HCT116 (cell line): ENCODE measurements around the gene TM9SF2. TPM values are rescaled to one million over a fixed set of nuclear protein-coding genes. Genes with fewer than 3 reads are reported as not detected.

Experiments
- ATAC-seq: fragments of 200-7000 bp; cut with Tn5 transposase; 2 replicates; pipeline ENCODE4 v1.9.1; 2020; ENCODE audit warnings: mild to moderate bottlenecking, moderate library complexity
- BruUV-seq: library from RNA; stranded (reverse); fragments of 400-500 nt; replicated peaks from 2 replicates; lab custom pipeline; 2021; lab: Mats Ljungman, UMichigan
- CTCF ChIA-PET: fragments of 300-600 bp; sonication (Branson Sonifier 250); formaldehyde crosslinking; loops from one replicate; lab custom pipeline; 2021; ENCODE audit warnings: antibody characterized with exemption; lab: Charles Lee
- POLR2A ChIA-PET: fragments of 300-600, 350-600 bp; sonication (Branson Sonifier 250); formaldehyde crosslinking; loops from one replicate; lab custom pipeline; 2021; ENCODE audit warnings: antibody characterized with exemption; lab: Charles Lee
- RAD21 ChIA-PET, 2 experiments: fragments of 300-600 bp; sonication (Branson Sonifier 250); formaldehyde crosslinking; loops; one replicate each; lab custom pipeline; 2023; ENCODE audit warnings: low total read pairs in 2 of 2; ENCODE audit not compliant: uncharacterized antibody in 2 of 2, unreplicated experiment in 2 of 2, low non-redundant PET in 1 of 2; lab: Charles Lee
- DNase-seq: peaks from one replicate; pipeline ENCODE4 v3.0.0-alpha.2; 2010; ENCODE audit warnings: low read depth, low spot score
- H2AFZ ChIP-seq: fragments of 200-600 bp; shearing (Covaris generic), sonication (generic); 2 replicates; pipeline ENCODE4 v1.6.1; 2017; ENCODE audit warnings: low read depth, mixed run types, mixed read lengths, antibody characterized with exemption, low read length; ENCODE audit not compliant: poor library complexity, severe bottlenecking
- H3K27ac ChIP-seq: 2 replicates; pipeline ENCODE4 v1.5.1; 2012; ENCODE audit warnings: low read depth, low read length
- H3K27me3 ChIP-seq: fragments of 200-600 bp; sonication (generic); 2 replicates; pipeline ENCODE4 v1.6.1; 2016; ENCODE audit warnings: mixed run types, low read length, mixed read lengths; ENCODE audit not compliant: insufficient read depth
- H3K36me3 ChIP-seq, 2 experiments: fragments of 200-500 bp in 1 of 2; fragments of 200-600 bp in 1 of 2; sonication (Bioruptor generic) in 1 of 2; sonication (generic) in 1 of 2; 2 replicates each; pipeline versions ENCODE4 v1.5.1 to v1.6.1; 2014 to 2016; ENCODE audit warnings: low read length in 2 of 2, inconsistent platforms in 1 of 2, mixed read lengths in 1 of 2, mixed run types in 1 of 2; ENCODE audit not compliant: insufficient read depth in 2 of 2, control insufficient read depth in 1 of 2
- H3K4me1 ChIP-seq, 2 experiments: fragments of 200-600 bp in 1 of 2; sonication (generic) in 1 of 2; 2 replicates each; pipeline versions ENCODE4 v1.5.1 to v1.6.1; 2012 to 2017; ENCODE audit warnings: low read length in 2 of 2, inconsistent platforms in 1 of 2, mild to moderate bottlenecking in 1 of 2, mixed read lengths in 1 of 2, mixed run types in 1 of 2, moderate library complexity in 1 of 2; ENCODE audit not compliant: insufficient read depth in 2 of 2, control insufficient read depth in 1 of 2
- H3K4me2 ChIP-seq: fragments of 200-600 bp; sonication (generic); 2 replicates; pipeline ENCODE4 v1.6.1; 2017; ENCODE audit warnings: mixed run types, low read length, mixed read lengths
- H3K4me3 ChIP-seq, 2 experiments: fragments of 200-600 bp in 1 of 2; sonication (generic) in 1 of 2; replicated peaks in 1 of 2; 2 replicates each; pipeline ENCODE4 v1.5.1; 2011 to 2016; ENCODE audit warnings: low read length in 2 of 2, control low read depth in 1 of 2, low read depth in 1 of 2, mild to moderate bottlenecking in 1 of 2, mixed read lengths in 1 of 2, mixed run types in 1 of 2
- H3K79me2 ChIP-seq: fragments of 200-600 bp; sonication (generic); 2 replicates; pipeline ENCODE4 v1.6.1; 2017; ENCODE audit warnings: mild to moderate bottlenecking, mixed run types, low read length, moderate library complexity, mixed read lengths; ENCODE audit not compliant: insufficient read depth
- H3K9ac ChIP-seq: fragments of 200-600 bp; sonication (generic); 2 replicates; pipeline ENCODE4 v1.6.1; 2016; ENCODE audit warnings: low read length, mixed read lengths
- H3K9me2 ChIP-seq: fragments of 200-600 bp; sonication (generic), shearing (Covaris generic); 2 replicates; pipeline ENCODE4 v1.6.1; 2017; ENCODE audit warnings: mixed run types, mild to moderate bottlenecking, moderate library complexity; ENCODE audit not compliant: insufficient read depth
- H3K9me3 ChIP-seq, 2 experiments: fragments of 200-500 bp in 1 of 2; fragments of 200-600 bp in 1 of 2; sonication (Bioruptor generic) in 1 of 2; sonication (generic) in 1 of 2; 2 replicates each; pipeline ENCODE4 v1.6.1; 2014 to 2017; ENCODE audit warnings: low read length in 2 of 2, mixed read lengths in 2 of 2, inconsistent platforms in 1 of 2, low read depth in 1 of 2, mild to moderate bottlenecking in 1 of 2, mixed run types in 1 of 2, moderate library complexity in 1 of 2; ENCODE audit not compliant: control insufficient read depth in 1 of 2, insufficient read depth in 1 of 2
- H4K20me1 ChIP-seq: fragments of 200-600 bp; sonication (generic), shearing (Covaris generic); 2 replicates; pipeline ENCODE4 v1.6.1; 2017; ENCODE audit warnings: mixed run types, mild to moderate bottlenecking, moderate library complexity; ENCODE audit not compliant: insufficient read depth
- CTCF ChIP-seq, 3 experiments: fragments of 200-600 bp in 1 of 3; sonication (generic) in 1 of 3; IDR thresholded peaks in 2 of 3; conservative IDR thresholded peaks in 1 of 3; 2 replicates each; pipeline ENCODE4 v1.5.1; 2012 to 2017; ENCODE audit warnings: low read depth in 2 of 3, low read length in 2 of 3, antibody characterized with exemption in 1 of 3, borderline replicate concordance in 1 of 3, control low read depth in 1 of 3, mild to moderate bottlenecking in 1 of 3, mixed read lengths in 1 of 3, mixed run types in 1 of 3, moderate library complexity in 1 of 3; ENCODE audit not compliant: insufficient read depth in 1 of 3
- REST ChIP-seq: IDR thresholded peaks from 2 replicates; pipeline ENCODE4 v1.6.1; 2012; ENCODE audit warnings: low read depth
- SP1 ChIP-seq: IDR thresholded peaks from 2 replicates; pipeline ENCODE4 v1.6.1; 2012; ENCODE audit warnings: low read depth
- YY1 ChIP-seq: IDR thresholded peaks from 2 replicates; pipeline ENCODE4 v1.6.1; 2011; ENCODE audit warnings: low read length, low read depth, moderate library complexity, mild to moderate bottlenecking; ENCODE audit not compliant: insufficient replicate concordance; ENCODE audit errors: extremely low read depth
- intact Hi-C: fragments of 100-400 bp; cut with micrococcal nuclease; formaldehyde crosslinking; loops from 2 replicates; pipeline ENCODE4 v1.10.0; 2022
- total RNA-seq: library from RNA; stranded (reverse); gene quantifications from one replicate; pipeline ENCODE4 v1.2.1, GENCODE V29; 2021; ENCODE audit not compliant: unreplicated experiment

Gene TM9SF2
- total RNA-seq, 1 experiment from 2014 or later: 77.8 TPM

GRCh38 chr13:99517984-99518383 lies 16.7 kb downstream of the TM9SF2 start:
- Histone ChIP-seq H3K9me3 (no peaks in the 10 kb centered on the region), H3K9me2 (no peaks in the 10 kb centered on the region), H3K4me1 (no peaks in the 10 kb centered on the region), H2AFZ (no peak overlapping the region), H3K79me2 (peaks cover 50% of the 10 kb centered on the region), H3K9ac (no peak overlapping the region), H3K27me3 (no peaks in the 10 kb centered on the region), H3K36me3 (peaks cover 5 to 18% of the 10 kb centered on the region in 2 experiments; a peak in 3 of 4 replicates), H4K20me1 (no peaks in the 10 kb centered on the region), H3K27ac (no peak overlapping the region), H3K4me2 (no peak overlapping the region), H3K4me3 (no peak overlapping the region)
- no peak for DNase-seq
- ChIA-PET RAD21 (no interaction called here), CTCF (interaction anchor here (0.9 kb wide), 1 partner anchor 13 kb away, joined by 4 read pairs; no protein-coding TSS in a partner anchor), POLR2A (no interaction called here)
- intact Hi-C loops: no loop called here
- no peak for ATAC-seq
- no TSS peak for BruUV-seq
- TF ChIP-seq YY1 (no peak), SP1 (no peak), CTCF (IDR thresholded peaks at IDR 0.05 in 2 of 3, conservative IDR thresholded peaks at IDR 0.05 in 1 of 3; ENCODE audit: borderline replicate concordance in 1 of 3, insufficient read depth in 1 of 3, low read depth in 2 of 3, low read length in 2 of 3) (no peak), REST (no peak)
